ENCODE data around the gene KMT2D.

KMT2D gene

DNA sequence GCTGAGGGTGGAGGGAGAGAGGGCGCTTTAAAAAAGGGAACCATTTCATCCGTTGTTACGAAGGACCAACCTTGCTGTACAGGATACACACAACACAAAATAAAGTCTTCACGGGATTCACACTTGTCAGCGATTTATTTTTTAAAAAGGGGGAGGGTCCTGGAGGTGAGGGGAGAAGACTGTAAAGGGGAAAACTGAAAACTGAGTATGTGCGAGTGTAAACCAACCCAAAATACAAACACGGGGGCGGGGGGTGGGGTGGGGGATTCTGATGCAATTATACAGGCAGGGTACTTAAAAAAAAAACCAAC, 41.5 kb downstream of the KMT2D start:
- DNase-seq (ENCODE audit: low read depth) = no peak
- TF ChIP-seq, protein P1, sequence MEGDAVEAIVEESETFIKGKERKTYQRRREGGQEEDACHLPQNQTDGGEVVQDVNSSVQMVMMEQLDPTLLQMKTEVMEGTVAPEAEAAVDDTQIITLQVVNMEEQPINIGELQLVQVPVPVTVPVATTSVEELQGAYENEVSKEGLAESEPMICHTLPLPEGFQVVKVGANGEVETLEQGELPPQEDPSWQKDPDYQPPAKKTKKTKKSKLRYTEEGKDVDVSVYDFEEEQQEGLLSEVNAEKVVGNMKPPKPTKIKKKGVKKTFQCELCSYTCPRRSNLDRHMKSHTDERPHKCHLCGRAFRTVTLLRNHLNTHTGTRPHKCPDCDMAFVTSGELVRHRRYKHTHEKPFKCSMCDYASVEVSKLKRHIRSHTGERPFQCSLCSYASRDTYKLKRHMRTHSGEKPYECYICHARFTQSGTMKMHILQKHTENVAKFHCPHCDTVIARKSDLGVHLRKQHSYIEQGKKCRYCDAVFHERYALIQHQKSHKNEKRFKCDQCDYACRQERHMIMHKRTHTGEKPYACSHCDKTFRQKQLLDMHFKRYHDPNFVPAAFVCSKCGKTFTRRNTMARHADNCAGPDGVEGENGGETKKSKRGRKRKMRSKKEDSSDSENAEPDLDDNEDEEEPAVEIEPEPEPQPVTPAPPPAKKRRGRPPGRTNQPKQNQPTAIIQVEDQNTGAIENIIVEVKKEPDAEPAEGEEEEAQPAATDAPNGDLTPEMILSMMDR (IDR thresholded peaks at IDR 0.05; ENCODE audit: insufficient read depth, low read depth, low read length, missing control alignments) = no peak
- H3K4me3 ChIP-seq (ENCODE audit: low read length) = peak overlapping the region; percentile 94

DNA sequence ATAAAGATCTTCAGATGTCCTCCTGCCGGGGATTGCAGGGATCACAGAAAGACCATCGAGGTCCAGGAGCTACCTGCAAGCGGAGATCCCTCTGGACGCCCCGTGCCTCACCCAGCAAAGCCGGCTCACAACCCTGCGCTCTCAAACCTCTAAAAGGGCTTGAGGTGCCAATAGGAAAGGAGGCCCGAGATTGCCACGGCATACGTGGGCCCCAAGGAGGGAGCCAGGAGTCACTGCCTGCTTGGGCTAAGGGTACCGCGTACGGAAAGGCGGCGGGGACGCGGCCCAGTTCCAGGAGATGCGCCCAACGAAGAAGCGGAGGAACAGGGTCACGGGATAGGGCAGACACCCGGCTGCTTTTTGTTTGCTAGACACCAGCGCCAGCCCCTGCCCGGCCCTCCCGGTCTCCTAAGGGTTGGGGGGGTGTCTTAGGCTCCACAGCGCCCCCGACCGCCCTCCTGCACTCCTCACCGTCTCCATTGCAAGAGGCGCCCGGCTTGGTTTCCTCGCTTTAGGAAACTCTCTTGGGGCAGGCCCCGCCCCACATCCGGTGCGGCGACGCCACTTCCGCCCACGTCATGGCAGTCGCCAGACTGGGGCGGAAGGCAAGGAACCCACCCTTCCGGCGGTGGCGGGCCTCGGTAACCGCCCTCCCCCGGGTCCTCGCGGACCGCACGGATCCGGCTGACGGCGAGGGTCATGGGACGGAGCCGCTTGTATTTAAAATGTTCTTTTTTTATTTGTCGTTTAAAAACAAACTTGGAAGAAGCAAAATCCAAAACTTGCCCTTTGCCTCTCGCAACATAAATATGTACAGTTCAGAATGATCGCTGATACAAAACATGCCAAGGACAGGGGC, 42.1 kb downstream of the KMT2D start, which contains the start of gene PRKAG1:
PRKAG1 (minus strand) TSS at position 516 of the 859 bp plus-strand sequence; CDS start at position 480, 36 bp downstream.
- TF ChIP-seq, protein P1 (IDR thresholded peaks at IDR 0.05; ENCODE audit: insufficient read depth, low read depth, low read length, missing control alignments) = peak; percentile 44
- H3K4me3 ChIP-seq (ENCODE audit: low read length) = peak within 1 kb of the TSS; percentile 94
- peak; percentile 97 for DNase-seq (ENCODE audit: low read depth)

DNA sequence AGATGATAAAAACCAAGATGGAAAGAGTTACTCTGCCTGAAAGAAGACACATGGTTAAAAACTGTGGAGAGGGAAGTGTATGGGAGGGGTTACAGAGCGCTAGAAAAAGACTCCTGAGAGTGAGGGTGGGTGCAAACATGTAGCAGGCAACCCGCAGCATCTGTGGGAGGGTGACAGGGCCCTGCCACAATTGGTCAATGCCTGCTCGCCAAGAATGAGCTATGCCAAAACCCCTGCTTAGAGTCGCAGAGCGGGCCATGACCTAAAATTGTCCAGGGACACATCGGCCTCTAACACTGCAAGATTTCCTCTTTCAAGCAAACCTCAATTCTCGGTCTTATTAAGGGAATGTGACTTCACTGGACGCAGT, 42.7 kb downstream of the KMT2D start:
- DNase-seq (ENCODE audit: low read depth) = peak; percentile 23
- TF ChIP-seq, protein P1 (IDR thresholded peaks at IDR 0.05; ENCODE audit: insufficient read depth, low read depth, low read length, missing control alignments) = no peak
- H3K4me3 ChIP-seq (ENCODE audit: low read length) = peak overlapping the region; percentile 94

DNA sequence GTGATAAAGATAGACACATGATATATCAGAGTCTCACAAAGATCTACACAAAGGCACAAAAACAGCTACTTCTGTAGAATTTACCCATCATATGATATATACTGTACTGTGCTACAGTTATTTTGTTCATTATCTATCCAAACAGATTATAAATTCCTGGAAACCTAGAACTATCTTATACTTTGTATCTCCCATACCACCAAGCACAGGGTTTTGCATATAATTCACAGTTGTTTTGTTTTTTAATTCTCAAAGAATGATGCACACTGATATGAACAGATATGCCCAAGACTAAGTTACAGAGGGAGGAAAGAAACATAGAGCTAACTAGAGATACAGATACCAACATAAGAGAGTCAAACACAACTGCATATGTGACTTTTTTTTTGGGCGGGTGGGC, 45.4 kb downstream of the KMT2D start:
- TF ChIP-seq, protein P1 (IDR thresholded peaks at IDR 0.05; ENCODE audit: insufficient read depth, low read depth, low read length, missing control alignments) = no peak
- no peak overlapping the region for H3K4me3 ChIP-seq (ENCODE audit: low read length)
- no peak for DNase-seq (ENCODE audit: low read depth)

DNA sequence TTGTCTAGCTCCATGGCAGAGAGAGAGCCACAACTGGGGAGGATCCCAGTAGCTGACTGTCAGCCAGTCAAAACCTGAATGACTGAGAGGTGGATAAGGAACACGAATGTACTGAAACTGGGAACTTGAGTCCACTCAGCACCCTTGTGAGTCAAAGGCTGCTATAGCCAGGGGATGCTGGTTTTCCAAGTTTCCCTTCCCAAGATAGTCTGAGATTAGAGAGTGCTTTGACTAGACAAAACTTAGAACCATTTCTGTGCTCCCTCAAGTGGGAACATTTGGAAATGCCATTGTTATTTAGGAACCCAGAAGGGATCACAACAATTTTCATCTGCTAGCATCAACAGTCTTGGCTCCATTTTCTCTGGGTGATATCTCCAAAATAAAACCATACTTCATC, 46.0 kb downstream of the KMT2D start:
- DNase-seq (ENCODE audit: low read depth) = peak; percentile 22
- H3K4me3 ChIP-seq (ENCODE audit: low read length) = no peak overlapping the region
- TF ChIP-seq, protein P1 (IDR thresholded peaks at IDR 0.05; ENCODE audit: insufficient read depth, low read depth, low read length, missing control alignments) = peak; percentile 39

DNA sequence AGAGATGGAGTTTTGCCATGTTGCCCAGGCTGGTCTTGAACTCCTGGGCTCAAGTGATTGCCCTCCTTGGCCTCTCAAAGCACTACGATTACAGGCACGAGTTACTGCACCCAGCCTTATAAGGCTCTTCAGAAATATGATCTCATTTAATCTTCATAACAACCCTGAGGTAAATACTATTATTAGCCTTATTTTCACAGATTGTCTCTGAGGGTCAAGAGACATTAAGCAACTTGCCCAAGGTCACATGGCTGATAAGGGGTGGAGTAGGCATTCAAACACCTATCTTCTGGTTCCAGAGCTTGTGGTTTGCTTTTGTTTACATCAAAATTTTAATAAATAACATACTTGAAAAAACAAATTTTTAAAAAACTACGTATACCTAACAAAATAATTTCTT, 47.2 kb downstream of the KMT2D start:
- TF ChIP-seq, protein P1 (IDR thresholded peaks at IDR 0.05; ENCODE audit: insufficient read depth, low read depth, low read length, missing control alignments) = no peak
- no peak overlapping the region for H3K4me3 ChIP-seq (ENCODE audit: low read length)
- DNase-seq (ENCODE audit: low read depth) = no peak

DNA sequence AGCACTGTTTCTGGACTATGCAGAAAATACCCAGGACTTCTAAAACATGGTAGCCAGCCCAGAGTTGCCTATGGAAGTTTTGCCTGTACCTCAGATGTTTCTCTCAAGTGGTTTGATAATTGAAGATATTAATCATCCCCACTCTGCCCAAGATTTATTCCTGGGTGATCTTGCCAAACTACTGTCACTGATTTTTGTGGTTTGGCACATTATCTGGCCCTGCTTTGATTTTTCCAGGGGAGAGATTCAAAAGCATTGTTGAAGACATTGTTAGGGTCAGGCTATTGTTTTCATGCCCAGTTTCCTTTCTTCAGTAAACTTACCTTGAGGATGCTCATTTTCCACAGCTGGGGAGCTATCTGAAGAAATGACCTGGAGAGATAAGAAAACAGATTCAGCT, 47.9 kb downstream of the KMT2D start:
- TF ChIP-seq, protein P1 (IDR thresholded peaks at IDR 0.05; ENCODE audit: insufficient read depth, low read depth, low read length, missing control alignments) = no peak

More for the DNA sequence above, 47.9 kb downstream of the KMT2D start:
- H3K4me3 ChIP-seq (ENCODE audit: low read length) = no peak overlapping the region
- DNase-seq (ENCODE audit: low read depth) = no peak

Measured in epithelial cell of esophagus (primary cell).